HPDE6-E6E7 (cell line): Measurements from ENCODE around the gene COL2A1.

Source experiments
- DNase-seq: peaks from one replicate; pipeline ENCODE4 v3.0.0; 2011; ENCODE audit warnings: missing footprints; ENCODE audit errors: extremely low spot score

The COL2A1 gene

GRCh38 chr12:48030173-48030650, 25.9 kb upstream of the COL2A1 start:
- no peak for DNase-seq

GRCh38 chr12:48029491-48030172, 25.4 kb upstream of the COL2A1 start:
- no peak for DNase-seq

- DNase-seq: no peak
Observed at GRCh38 chr12:48028541-48029431, 24.5 kb upstream of the COL2A1 start.

GRCh38 chr12:48027183-48028002, 23.1 kb upstream of the COL2A1 start:
- no peak for DNase-seq

- no peak for DNase-seq
Observed at GRCh38 chr12:48026060-48026827, 22.0 kb upstream of the COL2A1 start.

- DNase-seq: no peak
Observed at GRCh38 chr12:48025281-48025680, 21.0 kb upstream of the COL2A1 start.

GRCh38 chr12:48024735-48025134, 20.5 kb upstream of the COL2A1 start:
- DNase-seq: no peak

- DNase-seq: no peak
Observed at GRCh38 chr12:48023386-48023785, 19.1 kb upstream of the COL2A1 start.

GRCh38 chr12:48022676-48023385, 18.6 kb upstream of the COL2A1 start:
- no peak for DNase-seq

GRCh38 chr12:48022180-48022521, 17.9 kb upstream of the COL2A1 start:
- DNase-seq: no peak

- no peak for DNase-seq
Observed at GRCh38 chr12:48021485-48022179, 17.4 kb upstream of the COL2A1 start.

GRCh38 chr12:48019639-48020265, 15.5 kb upstream of the COL2A1 start:
- no peak for DNase-seq

GRCh38 chr12:48018618-48018995, 14.3 kb upstream of the COL2A1 start:
- no peak for DNase-seq

GRCh38 chr12:48017921-48018617, 13.8 kb upstream of the COL2A1 start:
- no peak for DNase-seq

GRCh38 chr12:48017496-48017895, 13.2 kb upstream of the COL2A1 start:
- no peak for DNase-seq

- DNase-seq: no peak
Observed at GRCh38 chr12:48016373-48017020, 12.2 kb upstream of the COL2A1 start.

- DNase-seq: no peak
Observed at GRCh38 chr12:48015954-48016353, 11.7 kb upstream of the COL2A1 start.

GRCh38 chr12:48015129-48015528, 10.9 kb upstream of the COL2A1 start:
- no peak for DNase-seq

- DNase-seq: no peak
Observed at GRCh38 chr12:48013287-48013686, 9.0 kb upstream of the COL2A1 start.
